Type B pancreatic cell (in vitro differentiated cells): ENCODE results near the gene RBPJ. TPM values are rescaled to one million over a fixed set of nuclear protein-coding genes. Genes with fewer than 3 reads are reported as not detected.
A peak's percentile ranks its signal among the peaks of the same experiment; 100 is the strongest.

Experiments
- DNase-seq: peaks from one replicate; pipeline ENCODE4 v3.0.0; 2021; ENCODE audit warnings: mixed read lengths; ENCODE audit not compliant: unreplicated experiment; ENCODE audit errors: extremely low spot score
- H3K27ac Mint-ChIP-seq: 2 replicates; pipeline ENCODE4 v1.8.0; 2021; ENCODE audit warnings: mild to moderate bottlenecking, mixed read lengths
- H3K27me3 Mint-ChIP-seq: 2 replicates; pipeline ENCODE4 v1.8.0; 2021; ENCODE audit warnings: mixed read lengths
- H3K36me3 Mint-ChIP-seq: 2 replicates; pipeline ENCODE4 v1.8.0; 2021; ENCODE audit warnings: mixed read lengths
- H3K4me1 Mint-ChIP-seq: one replicate; pipeline ENCODE4 v1.8.0; 2021; ENCODE audit warnings: mixed read lengths; ENCODE audit not compliant: unreplicated experiment
- H3K4me3 Mint-ChIP-seq: 2 replicates; pipeline ENCODE4 v1.8.0; 2021; ENCODE audit warnings: mild to moderate bottlenecking, mixed read lengths
- H3K9me3 Mint-ChIP-seq: 2 replicates; pipeline ENCODE4 v1.8.0; 2021; ENCODE audit warnings: mixed read lengths
- total RNA-seq: library from RNA; stranded (reverse); gene quantifications from 2 replicates; pipeline ENCODE4 v1.2.1, GENCODE V29; 2021; ENCODE audit warnings: low replicate concordance
- TF ChIP-seq, protein P1 (sequence below): fragments of 200-600 bp; sonication (generic); conservative IDR thresholded peaks from 2 replicates; pipeline ENCODE4 v1.5.0; 2021; ENCODE audit warnings: antibody characterized with exemption, mild to moderate bottlenecking

RBPJ gene
- total RNA-seq, 1 donor from 2014 or later: 95.4 TPM

DNA sequence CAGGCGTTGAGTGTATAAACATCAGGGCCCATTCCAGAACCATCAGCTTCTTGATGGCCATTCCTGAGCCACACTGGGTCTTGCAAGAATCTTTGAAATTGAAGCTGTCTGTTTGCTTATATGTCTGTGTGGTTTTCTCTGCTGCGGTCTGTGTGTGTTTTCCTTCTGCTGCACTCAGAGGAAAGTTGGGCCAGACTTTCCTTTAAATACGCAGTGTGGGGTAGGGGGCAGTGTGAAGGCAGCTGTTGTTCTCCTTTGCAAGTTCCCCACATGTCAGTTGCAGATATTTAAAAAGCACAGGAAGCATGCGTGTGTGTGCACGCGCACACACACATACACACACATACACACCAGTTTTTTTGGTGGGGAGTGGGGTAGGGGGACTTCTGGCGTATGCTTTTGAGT is 137.3 kb downstream of the RBPJ start:
- peak; percentile 11 for DNase-seq
- H3K9me3 Mint-ChIP-seq: peaks cover 7% of the 10 kb centered on the region
- H3K27ac Mint-ChIP-seq: no peak overlapping the region
- TF ChIP-seq, protein P1, sequence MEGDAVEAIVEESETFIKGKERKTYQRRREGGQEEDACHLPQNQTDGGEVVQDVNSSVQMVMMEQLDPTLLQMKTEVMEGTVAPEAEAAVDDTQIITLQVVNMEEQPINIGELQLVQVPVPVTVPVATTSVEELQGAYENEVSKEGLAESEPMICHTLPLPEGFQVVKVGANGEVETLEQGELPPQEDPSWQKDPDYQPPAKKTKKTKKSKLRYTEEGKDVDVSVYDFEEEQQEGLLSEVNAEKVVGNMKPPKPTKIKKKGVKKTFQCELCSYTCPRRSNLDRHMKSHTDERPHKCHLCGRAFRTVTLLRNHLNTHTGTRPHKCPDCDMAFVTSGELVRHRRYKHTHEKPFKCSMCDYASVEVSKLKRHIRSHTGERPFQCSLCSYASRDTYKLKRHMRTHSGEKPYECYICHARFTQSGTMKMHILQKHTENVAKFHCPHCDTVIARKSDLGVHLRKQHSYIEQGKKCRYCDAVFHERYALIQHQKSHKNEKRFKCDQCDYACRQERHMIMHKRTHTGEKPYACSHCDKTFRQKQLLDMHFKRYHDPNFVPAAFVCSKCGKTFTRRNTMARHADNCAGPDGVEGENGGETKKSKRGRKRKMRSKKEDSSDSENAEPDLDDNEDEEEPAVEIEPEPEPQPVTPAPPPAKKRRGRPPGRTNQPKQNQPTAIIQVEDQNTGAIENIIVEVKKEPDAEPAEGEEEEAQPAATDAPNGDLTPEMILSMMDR: no peak
- no peaks in the 10 kb centered on the region for H3K36me3 Mint-ChIP-seq
- peaks cover 4% of the 10 kb centered on the region for H3K27me3 Mint-ChIP-seq
- no peak overlapping the region for H3K4me3 Mint-ChIP-seq
- H3K4me1 Mint-ChIP-seq: peaks cover 13% of the 10 kb centered on the region

DNA sequence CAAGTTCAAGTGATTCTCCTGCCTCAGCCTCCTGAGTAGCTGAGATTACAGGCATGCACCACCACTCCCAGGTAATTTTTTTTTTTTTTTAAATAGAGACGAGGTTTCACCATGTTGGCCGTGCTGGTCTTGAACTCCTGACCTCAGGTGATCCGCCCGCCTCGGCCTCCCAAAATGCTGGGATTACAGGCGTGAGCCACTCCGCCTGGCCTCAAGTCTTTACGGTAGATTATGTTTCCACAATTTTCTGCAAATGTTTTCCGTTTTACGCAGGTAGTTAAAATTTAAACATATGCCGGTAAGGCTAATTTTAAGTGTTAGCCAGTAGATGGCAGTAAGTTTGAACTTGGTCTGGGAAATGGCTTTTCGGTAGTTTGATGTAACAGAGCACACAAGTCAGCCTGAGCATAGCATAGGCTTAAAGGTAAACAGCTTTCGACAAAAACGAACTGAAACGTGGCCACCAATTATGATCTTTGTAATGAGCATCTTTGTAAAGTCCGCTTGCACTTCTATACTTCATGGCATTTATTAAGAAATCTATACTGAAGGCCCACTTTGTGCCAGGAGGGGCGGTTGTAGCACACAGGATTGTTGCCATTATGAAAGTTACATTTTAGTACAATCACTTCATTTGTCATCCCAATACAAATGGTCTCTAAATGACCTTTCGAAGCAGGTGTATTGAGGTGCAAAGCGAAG is 138.4 kb downstream of the RBPJ start:
- peaks cover 3% of the 10 kb centered on the region for H3K9me3 Mint-ChIP-seq
- H3K4me1 Mint-ChIP-seq: peaks cover 10% of the 10 kb centered on the region
- TF ChIP-seq, protein P1: peak; percentile 79
- peak; percentile 2 for DNase-seq
- no peak overlapping the region for H3K4me3 Mint-ChIP-seq
- peak overlapping the region; percentile 38 for H3K27ac Mint-ChIP-seq
- peaks cover 4% of the 10 kb centered on the region for H3K27me3 Mint-ChIP-seq
- H3K36me3 Mint-ChIP-seq: no peaks in the 10 kb centered on the region

DNA sequence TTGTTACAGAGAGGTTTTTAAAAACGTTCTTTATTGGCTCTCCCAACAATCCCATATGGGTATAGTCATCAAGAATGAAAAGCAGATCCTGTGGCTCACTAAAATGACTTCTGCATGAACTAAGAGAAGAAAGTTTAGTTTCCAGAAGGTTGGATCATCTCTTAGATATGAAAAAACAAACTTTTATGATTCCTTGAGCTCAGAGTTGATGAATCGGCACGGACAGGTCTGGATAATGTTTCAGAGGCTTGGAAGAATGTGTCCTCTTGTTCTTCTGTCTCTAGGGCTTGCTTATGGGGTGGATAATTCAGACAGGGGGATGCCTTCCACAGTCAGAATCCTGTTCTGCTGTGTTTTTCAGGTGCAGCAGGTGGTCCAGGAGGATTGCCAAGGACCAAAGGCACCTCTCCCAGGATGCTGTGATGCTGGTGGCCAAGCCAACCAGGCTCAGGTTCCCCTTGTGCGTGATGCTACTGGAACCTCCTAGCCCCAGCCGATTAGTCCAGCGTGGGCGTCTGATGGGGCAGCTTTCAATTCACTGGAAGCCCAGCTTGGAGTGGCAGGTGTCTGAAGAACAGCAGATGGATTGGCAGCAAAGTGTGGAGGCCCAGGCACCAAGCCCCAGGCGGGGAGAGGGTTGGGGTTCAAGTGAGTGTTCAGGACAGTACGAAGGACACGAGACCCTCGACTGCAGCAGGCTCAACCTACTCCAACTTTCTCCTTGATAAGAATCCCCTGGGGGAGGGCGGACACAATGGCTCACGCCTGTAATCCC is 139.1 kb downstream of the RBPJ start:
- TF ChIP-seq, protein P1: no peak
- no peaks in the 10 kb centered on the region for H3K36me3 Mint-ChIP-seq
- peaks cover 10% of the 10 kb centered on the region for H3K4me1 Mint-ChIP-seq
- H3K27ac Mint-ChIP-seq: no peak overlapping the region
- H3K9me3 Mint-ChIP-seq: no peaks in the 10 kb centered on the region
- DNase-seq: peak; percentile 58
- no peak overlapping the region for H3K4me3 Mint-ChIP-seq
- H3K27me3 Mint-ChIP-seq: peaks cover 5% of the 10 kb centered on the region

- peaks cover 10% of the 10 kb centered on the region for H3K4me1 Mint-ChIP-seq
- no peak for DNase-seq
- TF ChIP-seq, protein P1: no peak
Measured at GRCh38 chr4:26462874-26463273, 142.1 kb downstream of the RBPJ start.

DNA sequence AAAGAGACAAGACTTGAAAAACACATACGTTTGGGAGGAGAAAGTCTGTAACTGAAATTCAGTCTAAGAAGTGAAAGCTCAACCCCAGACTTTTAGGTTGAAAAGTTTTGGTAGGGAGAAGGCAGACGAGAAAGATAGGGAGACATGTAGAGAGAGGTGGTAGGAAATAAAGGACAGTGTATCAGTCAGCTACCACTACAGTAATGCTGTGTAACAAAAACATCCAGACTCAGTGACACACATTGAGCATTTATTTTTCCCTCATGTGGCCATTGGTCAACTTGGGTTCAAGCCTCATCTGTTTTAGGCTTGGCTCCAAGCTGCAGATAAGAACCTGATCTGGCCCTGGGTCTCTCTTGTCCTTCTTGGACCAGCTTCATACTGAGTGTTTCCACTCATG is 142.6 kb downstream of the RBPJ start:
- no peaks in the 10 kb centered on the region for H3K36me3 Mint-ChIP-seq
- no peak for DNase-seq
- TF ChIP-seq, protein P1: no peak
- H3K27ac Mint-ChIP-seq: no peak overlapping the region
- H3K9me3 Mint-ChIP-seq: no peaks in the 10 kb centered on the region
- H3K27me3 Mint-ChIP-seq: peaks cover 15% of the 10 kb centered on the region
- peaks cover 6% of the 10 kb centered on the region for H3K4me1 Mint-ChIP-seq
- no peak overlapping the region for H3K4me3 Mint-ChIP-seq

More at GRCh38 chr4:26462874-26463273, 142.1 kb downstream of the RBPJ start:
- no peak overlapping the region for H3K4me3 Mint-ChIP-seq
- no peak overlapping the region for H3K27ac Mint-ChIP-seq
- H3K36me3 Mint-ChIP-seq: no peaks in the 10 kb centered on the region
- H3K9me3 Mint-ChIP-seq: no peaks in the 10 kb centered on the region
- peaks cover 15% of the 10 kb centered on the region for H3K27me3 Mint-ChIP-seq
